Smooth muscle cell of the coronary artery (primary cell): ENCODE data around the gene C5orf58. TPM values are rescaled to one million over a fixed set of nuclear protein-coding genes. Genes with fewer than 3 reads are reported as not detected.

Experiments
- total RNA-seq: library from RNA; depleted of rRNA; stranded (reverse); fragments of >200 nt; gene quantifications from 2 replicates; pipeline ENCODE4 v1.2.3, GENCODE V29; 2014; ENCODE audit warnings: low replicate concordance

The C5orf58 gene
- not detected in 2 replicates for total RNA-seq

GRCh38 chr5:170232786-170233185 is at the start of gene C5orf58:
C5orf58 (plus strand) TSS chr5:170232985; CDS start chr5:170234977, 1,992 bp downstream.

Other genes with a start within 250 kb of the C5orf58 start
- not detected in 2 replicates for gene FOXI1, start 127.1 kb upstream of the C5orf58 start, total RNA-seq
- not detected in 2 replicates for gene LCP2, start 64.8 kb downstream of the C5orf58 start, total RNA-seq
- gene KCNMB1, start 156.4 kb downstream of the C5orf58 start, total RNA-seq, result 0.08 TPM in 1 of 2 replicates, not detected in the other